H1 (cell line): ENCODE results near the gene CDK7. TPM values are rescaled to one million over a fixed set of nuclear protein-coding genes. Genes with fewer than 3 reads are reported as not detected.

Source experiments
- GTF2F1 ChIP-seq: IDR thresholded peaks from 2 replicates; pipeline ENCODE4 v1.6.1; 2012; ENCODE audit warnings: low read depth, low read length, improper control_type of control experiment, borderline replicate concordance
- RXRA ChIP-seq: IDR thresholded peaks from 2 replicates; pipeline ENCODE4 v1.6.1; 2011; ENCODE audit warnings: low read depth, mild to moderate bottlenecking, low read length, moderate library complexity; ENCODE audit not compliant: insufficient read depth
- TAF1 ChIP-seq: IDR thresholded peaks from 2 replicates; pipeline ENCODE4 v1.6.1; 2011; ENCODE audit warnings: mild to moderate bottlenecking, low read depth, low read length
- polyA plus RNA-seq, 7 experiments: library from polyadenylated mRNA; depleted of rRNA in 3 of 7; stranded (reverse) in 5 of 7; unstranded in 2 of 7; fragments of >200 nt in 5 of 7; fragments of 200-250 nt in 2 of 7; gene quantifications; 1 replicate in 5 of 7; 2 replicates in 1 of 7; 4 replicates in 1 of 7; pipeline versions ENCODE4 v1.2.1 to v1.2.3, GENCODE V29; 2011 to 2013; ENCODE audit warnings: missing spikeins in 2 of 7, mixed read lengths in 2 of 7
- total RNA-seq: library from RNA; stranded (reverse); fragmentation: NEBNext Ultra II Directional; extraction: Animal tissue kit (Norgen Biotek cat#: 25700); gene quantifications from 2 replicates; pipeline ENCODE4 v1.2.1, GENCODE V29; 2021
- TF ChIP-seq, protein P1 (sequence below): fragments of 300-600 bp; sonication (generic); IDR thresholded peaks from 2 replicates; pipeline ENCODE4 v1.7.1; 2012; ENCODE audit warnings: low read length, moderate library complexity, mild to moderate bottlenecking, inconsistent platforms; ENCODE audit not compliant: insufficient replicate concordance

The CDK7 gene
- total and polyA plus RNA-seq, 2 of the 8 experiments (the other 6 are each of a cell fraction or from before 2014, with no cell fraction given) = 39.9 to 63.4 TPM

DNA sequence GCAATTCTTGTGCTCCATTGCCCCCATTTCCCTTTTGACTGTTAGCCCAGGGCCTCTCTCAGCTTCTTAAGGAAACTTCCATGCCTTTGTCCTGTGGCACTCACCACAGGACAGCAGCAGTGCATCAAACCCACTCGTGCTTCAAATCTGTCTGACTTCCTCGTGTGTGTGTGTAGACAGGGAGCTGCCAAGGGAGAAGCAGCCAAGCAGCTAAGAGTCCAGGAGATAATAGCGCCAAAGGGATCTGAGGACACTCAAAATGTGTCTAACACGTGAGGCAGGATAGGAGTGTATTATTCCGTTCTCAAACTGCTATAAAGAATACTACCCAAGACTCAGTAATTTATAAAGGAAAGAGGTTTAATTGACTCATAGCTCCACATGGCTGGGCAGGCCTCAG is 44.8 kb downstream of the CDK7 start (continued):
- TF ChIP-seq, protein P1, sequence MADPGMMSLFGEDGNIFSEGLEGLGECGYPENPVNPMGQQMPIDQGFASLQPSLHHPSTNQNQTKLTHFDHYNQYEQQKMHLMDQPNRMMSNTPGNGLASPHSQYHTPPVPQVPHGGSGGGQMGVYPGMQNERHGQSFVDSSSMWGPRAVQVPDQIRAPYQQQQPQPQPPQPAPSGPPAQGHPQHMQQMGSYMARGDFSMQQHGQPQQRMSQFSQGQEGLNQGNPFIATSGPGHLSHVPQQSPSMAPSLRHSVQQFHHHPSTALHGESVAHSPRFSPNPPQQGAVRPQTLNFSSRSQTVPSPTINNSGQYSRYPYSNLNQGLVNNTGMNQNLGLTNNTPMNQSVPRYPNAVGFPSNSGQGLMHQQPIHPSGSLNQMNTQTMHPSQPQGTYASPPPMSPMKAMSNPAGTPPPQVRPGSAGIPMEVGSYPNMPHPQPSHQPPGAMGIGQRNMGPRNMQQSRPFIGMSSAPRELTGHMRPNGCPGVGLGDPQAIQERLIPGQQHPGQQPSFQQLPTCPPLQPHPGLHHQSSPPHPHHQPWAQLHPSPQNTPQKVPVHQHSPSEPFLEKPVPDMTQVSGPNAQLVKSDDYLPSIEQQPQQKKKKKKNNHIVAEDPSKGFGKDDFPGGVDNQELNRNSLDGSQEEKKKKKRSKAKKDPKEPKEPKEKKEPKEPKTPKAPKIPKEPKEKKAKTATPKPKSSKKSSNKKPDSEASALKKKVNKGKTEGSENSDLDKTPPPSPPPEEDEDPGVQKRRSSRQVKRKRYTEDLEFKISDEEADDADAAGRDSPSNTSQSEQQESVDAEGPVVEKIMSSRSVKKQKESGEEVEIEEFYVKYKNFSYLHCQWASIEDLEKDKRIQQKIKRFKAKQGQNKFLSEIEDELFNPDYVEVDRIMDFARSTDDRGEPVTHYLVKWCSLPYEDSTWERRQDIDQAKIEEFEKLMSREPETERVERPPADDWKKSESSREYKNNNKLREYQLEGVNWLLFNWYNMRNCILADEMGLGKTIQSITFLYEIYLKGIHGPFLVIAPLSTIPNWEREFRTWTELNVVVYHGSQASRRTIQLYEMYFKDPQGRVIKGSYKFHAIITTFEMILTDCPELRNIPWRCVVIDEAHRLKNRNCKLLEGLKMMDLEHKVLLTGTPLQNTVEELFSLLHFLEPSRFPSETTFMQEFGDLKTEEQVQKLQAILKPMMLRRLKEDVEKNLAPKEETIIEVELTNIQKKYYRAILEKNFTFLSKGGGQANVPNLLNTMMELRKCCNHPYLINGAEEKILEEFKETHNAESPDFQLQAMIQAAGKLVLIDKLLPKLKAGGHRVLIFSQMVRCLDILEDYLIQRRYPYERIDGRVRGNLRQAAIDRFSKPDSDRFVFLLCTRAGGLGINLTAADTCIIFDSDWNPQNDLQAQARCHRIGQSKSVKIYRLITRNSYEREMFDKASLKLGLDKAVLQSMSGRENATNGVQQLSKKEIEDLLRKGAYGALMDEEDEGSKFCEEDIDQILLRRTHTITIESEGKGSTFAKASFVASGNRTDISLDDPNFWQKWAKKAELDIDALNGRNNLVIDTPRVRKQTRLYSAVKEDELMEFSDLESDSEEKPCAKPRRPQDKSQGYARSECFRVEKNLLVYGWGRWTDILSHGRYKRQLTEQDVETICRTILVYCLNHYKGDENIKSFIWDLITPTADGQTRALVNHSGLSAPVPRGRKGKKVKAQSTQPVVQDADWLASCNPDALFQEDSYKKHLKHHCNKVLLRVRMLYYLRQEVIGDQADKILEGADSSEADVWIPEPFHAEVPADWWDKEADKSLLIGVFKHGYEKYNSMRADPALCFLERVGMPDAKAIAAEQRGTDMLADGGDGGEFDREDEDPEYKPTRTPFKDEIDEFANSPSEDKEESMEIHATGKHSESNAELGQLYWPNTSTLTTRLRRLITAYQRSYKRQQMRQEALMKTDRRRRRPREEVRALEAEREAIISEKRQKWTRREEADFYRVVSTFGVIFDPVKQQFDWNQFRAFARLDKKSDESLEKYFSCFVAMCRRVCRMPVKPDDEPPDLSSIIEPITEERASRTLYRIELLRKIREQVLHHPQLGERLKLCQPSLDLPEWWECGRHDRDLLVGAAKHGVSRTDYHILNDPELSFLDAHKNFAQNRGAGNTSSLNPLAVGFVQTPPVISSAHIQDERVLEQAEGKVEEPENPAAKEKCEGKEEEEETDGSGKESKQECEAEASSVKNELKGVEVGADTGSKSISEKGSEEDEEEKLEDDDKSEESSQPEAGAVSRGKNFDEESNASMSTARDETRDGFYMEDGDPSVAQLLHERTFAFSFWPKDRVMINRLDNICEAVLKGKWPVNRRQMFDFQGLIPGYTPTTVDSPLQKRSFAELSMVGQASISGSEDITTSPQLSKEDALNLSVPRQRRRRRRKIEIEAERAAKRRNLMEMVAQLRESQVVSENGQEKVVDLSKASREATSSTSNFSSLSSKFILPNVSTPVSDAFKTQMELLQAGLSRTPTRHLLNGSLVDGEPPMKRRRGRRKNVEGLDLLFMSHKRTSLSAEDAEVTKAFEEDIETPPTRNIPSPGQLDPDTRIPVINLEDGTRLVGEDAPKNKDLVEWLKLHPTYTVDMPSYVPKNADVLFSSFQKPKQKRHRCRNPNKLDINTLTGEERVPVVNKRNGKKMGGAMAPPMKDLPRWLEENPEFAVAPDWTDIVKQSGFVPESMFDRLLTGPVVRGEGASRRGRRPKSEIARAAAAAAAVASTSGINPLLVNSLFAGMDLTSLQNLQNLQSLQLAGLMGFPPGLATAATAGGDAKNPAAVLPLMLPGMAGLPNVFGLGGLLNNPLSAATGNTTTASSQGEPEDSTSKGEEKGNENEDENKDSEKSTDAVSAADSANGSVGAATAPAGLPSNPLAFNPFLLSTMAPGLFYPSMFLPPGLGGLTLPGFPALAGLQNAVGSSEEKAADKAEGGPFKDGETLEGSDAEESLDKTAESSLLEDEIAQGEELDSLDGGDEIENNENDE = no peak
- no peak for TF ChIP-seq TAF1
- no peak for TF ChIP-seq RXRA
- TF ChIP-seq GTF2F1 = no peak
- TF ChIP-seq, all 59 proteins: peak for 0
